Panc1 (cell line): ENCODE data around the gene WNT2.

ENCODE experiments used
- POLR2AphosphoS5 ChIP-seq: IDR thresholded peaks from 2 replicates; pipeline ENCODE4 v1.6.1; 2012; ENCODE audit warnings: mild to moderate bottlenecking, low read depth, low read length, moderate library complexity
- TF ChIP-seq, protein P1 (sequence below): fragments of 450-650 bp; IDR thresholded peaks from 2 replicates; pipeline ENCODE4 v1.5.1; 2017; ENCODE audit warnings: mild to moderate bottlenecking

DNA sequence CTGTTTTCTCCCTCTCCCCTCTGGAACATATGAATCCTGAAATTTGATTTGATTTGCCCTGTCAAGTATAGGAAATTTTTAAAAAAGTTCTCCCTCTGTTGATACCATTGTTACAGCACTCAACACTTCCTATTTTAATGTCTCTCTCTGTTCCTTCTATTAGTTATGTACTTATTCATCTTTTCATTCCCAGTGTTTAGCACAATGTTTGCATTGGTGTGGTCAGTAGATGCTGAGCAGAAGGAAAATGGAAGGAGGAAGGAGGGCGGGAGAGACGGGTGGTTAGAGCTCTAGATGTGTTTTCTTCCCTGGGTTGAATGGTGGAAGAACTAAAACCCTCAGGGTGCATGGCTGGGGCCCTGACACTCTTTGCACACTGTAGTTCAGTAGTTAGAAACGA lies 79.5 kb downstream of the WNT2 start:
- TF ChIP-seq, protein P1, sequence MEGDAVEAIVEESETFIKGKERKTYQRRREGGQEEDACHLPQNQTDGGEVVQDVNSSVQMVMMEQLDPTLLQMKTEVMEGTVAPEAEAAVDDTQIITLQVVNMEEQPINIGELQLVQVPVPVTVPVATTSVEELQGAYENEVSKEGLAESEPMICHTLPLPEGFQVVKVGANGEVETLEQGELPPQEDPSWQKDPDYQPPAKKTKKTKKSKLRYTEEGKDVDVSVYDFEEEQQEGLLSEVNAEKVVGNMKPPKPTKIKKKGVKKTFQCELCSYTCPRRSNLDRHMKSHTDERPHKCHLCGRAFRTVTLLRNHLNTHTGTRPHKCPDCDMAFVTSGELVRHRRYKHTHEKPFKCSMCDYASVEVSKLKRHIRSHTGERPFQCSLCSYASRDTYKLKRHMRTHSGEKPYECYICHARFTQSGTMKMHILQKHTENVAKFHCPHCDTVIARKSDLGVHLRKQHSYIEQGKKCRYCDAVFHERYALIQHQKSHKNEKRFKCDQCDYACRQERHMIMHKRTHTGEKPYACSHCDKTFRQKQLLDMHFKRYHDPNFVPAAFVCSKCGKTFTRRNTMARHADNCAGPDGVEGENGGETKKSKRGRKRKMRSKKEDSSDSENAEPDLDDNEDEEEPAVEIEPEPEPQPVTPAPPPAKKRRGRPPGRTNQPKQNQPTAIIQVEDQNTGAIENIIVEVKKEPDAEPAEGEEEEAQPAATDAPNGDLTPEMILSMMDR, result no peak
- no peak for TF ChIP-seq POLR2AphosphoS5
